ENCODE measurements around the gene CHD9NB. TPM values are rescaled to one million over a fixed set of nuclear protein-coding genes. Genes with fewer than 3 reads are reported as not detected.

CHD9NB gene
- total and polyA plus RNA-seq, 9 of the 15 experiments (the other 6 are each of a cell fraction or from before 2014, with no cell fraction given) = 0.06 to 0.10 (median 0.07) TPM; not detected in 6

GRCh38 chr16:53078765-53079485 lies 26.2 kb upstream of the CHD9NB start (continued):
- TF ChIP-seq PRMT5 (CRISPR knock-in tag; IDR thresholded peaks at IDR 0.05) (no peak), JUNB (CRISPR knock-in tag; conservative IDR thresholded peaks at IDR 0.05) (no peak), TEAD4 (IDR thresholded peaks at IDR 0.05; ENCODE audit: low read length) (no peak), TEAD4 (CRISPR knock-in tag; IDR thresholded peaks at IDR 0.05; ENCODE audit: borderline replicate concordance) (no peak), MNT (conservative IDR thresholded peaks at IDR 0.05) (no peak), ZNF512 (tag; IDR thresholded peaks at IDR 0.05) (no peak), CBFA2T3 (IDR thresholded peaks at IDR 0.05) (0 out of 2 replicates have a peak, but pooled peaks have one; percentile 20), PCBP1 (IDR thresholded peaks at IDR 0.05; ENCODE audit: low read depth, low read length, poor library complexity, severe bottlenecking) (no peak), NKRF (IDR thresholded peaks at IDR 0.05; ENCODE audit: borderline replicate concordance) (no peak), OTX1 (CRISPR knock-in tag; IDR thresholded peaks at IDR 0.05) (no peak), KAT2B (IDR thresholded peaks at IDR 0.05; ENCODE audit: low read depth, low read length) (no peak), IRF2 (CRISPR knock-in tag; IDR thresholded peaks at IDR 0.05) (no peak), JUND (IDR thresholded peaks at IDR 0.05; ENCODE audit: borderline replicate concordance, low read depth, low read length) (no peak), JUND (tag; IDR thresholded peaks at IDR 0.05; ENCODE audit: borderline replicate concordance, low read depth, low read length) (peak; percentile 13; the same call in 1 of the 3 replicates), PRDM10 (IDR thresholded peaks at IDR 0.05; ENCODE audit: partially characterized antibody) (peak; percentile 90), ZNF507 (tag; conservative IDR thresholded peaks at IDR 0.05) (no peak), BRCA1 (IDR thresholded peaks at IDR 0.05) (no peak), BRCA1 (CRISPR knock-in tag; IDR thresholded peaks at IDR 0.05) (no peak)
- TF ChIP-seq, protein P1, sequence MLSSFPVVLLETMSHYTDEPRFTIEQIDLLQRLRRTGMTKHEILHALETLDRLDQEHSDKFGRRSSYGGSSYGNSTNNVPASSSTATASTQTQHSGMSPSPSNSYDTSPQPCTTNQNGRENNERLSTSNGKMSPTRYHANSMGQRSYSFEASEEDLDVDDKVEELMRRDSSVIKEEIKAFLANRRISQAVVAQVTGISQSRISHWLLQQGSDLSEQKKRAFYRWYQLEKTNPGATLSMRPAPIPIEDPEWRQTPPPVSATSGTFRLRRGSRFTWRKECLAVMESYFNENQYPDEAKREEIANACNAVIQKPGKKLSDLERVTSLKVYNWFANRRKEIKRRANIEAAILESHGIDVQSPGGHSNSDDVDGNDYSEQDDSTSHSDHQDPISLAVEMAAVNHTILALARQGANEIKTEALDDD (IDR thresholded peaks at IDR 0.05) = peak; percentile 61; the same call in 1 of the 2 replicates

Data from K562 (cell line).